SK-N-SH treated with all-trans-retinoic acid at 6 μM for 48 hours (cell line): ENCODE data around the gene SLC25A41.

ENCODE experiments used
- ATAC-seq: fragments of 200-7000 bp; cut with Tn5 transposase; 3 replicates; pipeline ENCODE4 v1.9.1; 2020; ENCODE audit warnings: mild to moderate bottlenecking, moderate library complexity
- ARNTL ChIP-seq: fragments of 450-650 bp; formaldehyde crosslinking; IDR thresholded peaks from 2 replicates; pipeline ENCODE4 v1.5.0; 2020; ENCODE audit warnings: low read depth, mild to moderate bottlenecking, moderate library complexity, borderline replicate concordance
- BACH2 ChIP-seq: fragments of 250-450 bp; sonication (Bioruptor Pico); IDR thresholded peaks from 2 replicates; pipeline ENCODE4 v1.9.0; 2021; ENCODE audit warnings: mild to moderate bottlenecking, borderline replicate concordance
- CSDC2 ChIP-seq: fragments of 250-450 bp; sonication (Bioruptor Pico); IDR thresholded peaks from 2 replicates; pipeline ENCODE4 v1.5.0; 2020; ENCODE audit warnings: mild to moderate bottlenecking, moderate library complexity
- ESRRG ChIP-seq: fragments of 250-450 bp; sonication (Bioruptor Pico); IDR thresholded peaks from 2 replicates; pipeline ENCODE4 v1.6.1; 2021; ENCODE audit warnings: mild to moderate bottlenecking
- GLIS3 ChIP-seq: fragments of 250-450 bp; sonication (Bioruptor Pico); IDR thresholded peaks from 2 replicates; pipeline ENCODE4 v1.5.0; 2020; ENCODE audit warnings: mild to moderate bottlenecking, moderate library complexity
- ISL1 ChIP-seq: fragments of 250-450 bp; sonication (Bioruptor Pico); IDR thresholded peaks from 2 replicates; pipeline ENCODE4 v2.1.2; 2022; ENCODE audit warnings: mild to moderate bottlenecking, moderate library complexity
- OSR1 ChIP-seq: fragments of 250-450 bp; sonication (Bioruptor Pico); IDR thresholded peaks from 2 replicates; pipeline ENCODE4 v1.8.0; 2022; ENCODE audit warnings: moderate library complexity, mild to moderate bottlenecking, inconsistent platforms
- PPARA ChIP-seq: fragments of 250-450 bp; sonication (Bioruptor Pico); IDR thresholded peaks from 2 replicates; pipeline ENCODE4 v1.5.0; 2020; ENCODE audit warnings: mild to moderate bottlenecking, borderline replicate concordance
- RARB ChIP-seq: fragments of 250-450 bp; sonication (Bioruptor Pico); IDR thresholded peaks from 2 replicates; pipeline ENCODE4 v1.8.0; 2021; ENCODE audit warnings: mild to moderate bottlenecking, moderate library complexity
- SNAI2 ChIP-seq: fragments of 250-450 bp; sonication (Bioruptor Pico); IDR thresholded peaks from 2 replicates; pipeline ENCODE4 v1.5.0; 2020; ENCODE audit warnings: mild to moderate bottlenecking, moderate library complexity
- TCF4 ChIP-seq: fragments of 250-450 bp; sonication (Bioruptor Pico); IDR thresholded peaks from 2 replicates; pipeline ENCODE4 v1.8.0; 2021; ENCODE audit warnings: mild to moderate bottlenecking, moderate library complexity, borderline replicate concordance
- TOX ChIP-seq: fragments of 250-450 bp; sonication (Bioruptor Pico); IDR thresholded peaks from 2 replicates; pipeline ENCODE4 v1.8.0; 2021; ENCODE audit warnings: mild to moderate bottlenecking, moderate library complexity, borderline replicate concordance
- ZFP30 ChIP-seq: fragments of 450-650 bp; formaldehyde crosslinking; IDR thresholded peaks from 2 replicates; pipeline ENCODE4 v1.5.0; 2022; ENCODE audit warnings: mild to moderate bottlenecking, moderate library complexity
- ZNF70 ChIP-seq: fragments of 450-650 bp; formaldehyde crosslinking; IDR thresholded peaks from 2 replicates; pipeline ENCODE4 v1.5.0; 2020; ENCODE audit warnings: mild to moderate bottlenecking, moderate library complexity
- ZNF8 ChIP-seq: fragments of 450-650 bp; formaldehyde crosslinking; IDR thresholded peaks from 2 replicates; pipeline ENCODE4 v1.5.0; 2020; ENCODE audit warnings: mild to moderate bottlenecking, moderate library complexity
- TF ChIP-seq, protein P1 (sequence below): fragments of 250-450 bp; sonication (Bioruptor Pico); IDR thresholded peaks from 2 replicates; pipeline ENCODE4 v1.8.0; 2021; ENCODE audit warnings: low read depth, mild to moderate bottlenecking, moderate library complexity, borderline replicate concordance
- TF ChIP-seq, protein P2 (sequence below): fragments of 250-450 bp; sonication (Bioruptor Pico); IDR thresholded peaks from 2 replicates; pipeline ENCODE4 v1.5.1; 2021; ENCODE audit warnings: mild to moderate bottlenecking, moderate library complexity
- TF ChIP-seq, protein P3 (sequence below): fragments of 250-450 bp; sonication (Bioruptor Pico); IDR thresholded peaks from 2 replicates; pipeline ENCODE4 v1.5.1; 2020; ENCODE audit warnings: low read depth, mild to moderate bottlenecking, moderate library complexity
- TF ChIP-seq, protein P4 (sequence below): fragments of 250-450 bp; sonication (Bioruptor Pico); IDR thresholded peaks from 2 replicates; pipeline ENCODE4 v1.5.0; 2020; ENCODE audit warnings: mild to moderate bottlenecking, moderate library complexity
- TF ChIP-seq, protein P5 (sequence below): fragments of 250-450 bp; sonication (Bioruptor Pico); IDR thresholded peaks from 2 replicates; pipeline ENCODE4 v1.8.0; 2020; ENCODE audit warnings: mild to moderate bottlenecking, moderate library complexity, borderline replicate concordance

Gene SLC25A41

DNA sequence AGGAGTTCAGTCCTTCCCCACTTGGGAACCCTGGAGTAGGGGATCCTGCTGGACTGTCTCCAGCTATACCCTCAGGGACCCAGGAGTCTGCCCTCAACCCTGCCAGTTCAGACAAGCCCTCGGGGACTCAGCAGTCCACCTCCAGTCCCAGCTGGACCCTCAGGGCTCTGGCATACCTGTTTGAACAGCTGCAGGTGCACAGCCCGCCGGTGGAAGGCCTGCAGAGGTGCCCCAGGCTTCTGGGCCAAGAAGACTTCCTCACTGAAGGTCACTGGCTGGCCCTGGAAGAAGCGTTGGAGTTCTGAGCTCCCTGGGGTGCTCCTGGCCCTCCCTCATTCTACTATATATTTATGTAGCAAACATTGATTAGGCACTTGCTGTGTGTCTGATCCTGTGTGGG is 39.1 kb upstream of the SLC25A41 start:
- no peak for ATAC-seq

DNA sequence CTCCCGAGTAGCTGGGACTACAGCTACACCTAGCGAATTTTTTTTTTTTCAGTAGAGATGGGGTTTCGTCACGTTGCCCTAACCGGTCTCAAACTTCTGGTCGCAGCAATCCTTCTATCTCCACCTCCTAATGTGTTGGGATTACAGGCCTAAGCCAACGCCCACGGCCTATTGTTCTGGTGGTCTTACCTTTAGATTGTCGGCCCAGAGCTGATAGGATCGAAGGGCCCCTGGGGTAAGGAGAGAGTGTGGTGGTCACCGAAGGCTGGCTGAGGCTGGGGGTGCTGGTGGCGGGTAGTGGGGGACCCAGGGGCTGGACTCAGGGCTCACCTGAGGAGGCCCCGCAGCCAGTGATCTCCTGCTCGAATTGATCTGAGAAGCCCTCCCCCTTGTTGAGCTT is 37.5 kb upstream of the SLC25A41 start:
- ATAC-seq, result no peak
- TF ChIP-seq, protein P1, sequence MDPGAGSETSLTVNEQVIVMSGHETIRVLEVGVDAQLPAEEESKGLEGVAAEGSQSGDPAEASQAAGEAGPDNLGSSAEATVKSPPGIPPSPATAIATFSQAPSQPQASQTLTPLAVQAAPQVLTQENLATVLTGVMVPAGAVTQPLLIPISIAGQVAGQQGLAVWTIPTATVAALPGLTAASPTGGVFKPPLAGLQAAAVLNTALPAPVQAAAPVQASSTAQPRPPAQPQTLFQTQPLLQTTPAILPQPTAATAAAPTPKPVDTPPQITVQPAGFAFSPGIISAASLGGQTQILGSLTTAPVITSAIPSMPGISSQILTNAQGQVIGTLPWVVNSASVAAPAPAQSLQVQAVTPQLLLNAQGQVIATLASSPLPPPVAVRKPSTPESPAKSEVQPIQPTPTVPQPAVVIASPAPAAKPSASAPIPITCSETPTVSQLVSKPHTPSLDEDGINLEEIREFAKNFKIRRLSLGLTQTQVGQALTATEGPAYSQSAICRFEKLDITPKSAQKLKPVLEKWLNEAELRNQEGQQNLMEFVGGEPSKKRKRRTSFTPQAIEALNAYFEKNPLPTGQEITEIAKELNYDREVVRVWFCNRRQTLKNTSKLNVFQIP (CRISPR knock-in tag), result no peak
- TF ChIP-seq, protein P2, sequence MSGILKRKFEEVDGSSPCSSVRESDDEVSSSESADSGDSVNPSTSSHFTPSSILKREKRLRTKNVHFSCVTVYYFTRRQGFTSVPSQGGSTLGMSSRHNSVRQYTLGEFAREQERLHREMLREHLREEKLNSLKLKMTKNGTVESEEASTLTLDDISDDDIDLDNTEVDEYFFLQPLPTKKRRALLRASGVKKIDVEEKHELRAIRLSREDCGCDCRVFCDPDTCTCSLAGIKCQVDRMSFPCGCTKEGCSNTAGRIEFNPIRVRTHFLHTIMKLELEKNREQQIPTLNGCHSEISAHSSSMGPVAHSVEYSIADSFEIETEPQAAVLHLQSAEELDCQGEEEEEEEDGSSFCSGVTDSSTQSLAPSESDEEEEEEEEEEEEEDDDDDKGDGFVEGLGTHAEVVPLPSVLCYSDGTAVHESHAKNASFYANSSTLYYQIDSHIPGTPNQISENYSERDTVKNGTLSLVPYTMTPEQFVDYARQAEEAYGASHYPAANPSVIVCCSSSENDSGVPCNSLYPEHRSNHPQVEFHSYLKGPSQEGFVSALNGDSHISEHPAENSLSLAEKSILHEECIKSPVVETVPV, result no peak
- TF ChIP-seq PPARA (CRISPR knock-in tag), result no peak
- TF ChIP-seq, all 23 proteins: peak for 0

More for the DNA sequence above, 39.1 kb upstream of the SLC25A41 start:
- TF ChIP-seq TCF4 (CRISPR knock-in tag) (no peak), TOX (CRISPR knock-in tag) (no peak), ZNF8 (CRISPR knock-in tag) (no peak)
- TF ChIP-seq, protein P1 (CRISPR knock-in tag), result no peak

DNA sequence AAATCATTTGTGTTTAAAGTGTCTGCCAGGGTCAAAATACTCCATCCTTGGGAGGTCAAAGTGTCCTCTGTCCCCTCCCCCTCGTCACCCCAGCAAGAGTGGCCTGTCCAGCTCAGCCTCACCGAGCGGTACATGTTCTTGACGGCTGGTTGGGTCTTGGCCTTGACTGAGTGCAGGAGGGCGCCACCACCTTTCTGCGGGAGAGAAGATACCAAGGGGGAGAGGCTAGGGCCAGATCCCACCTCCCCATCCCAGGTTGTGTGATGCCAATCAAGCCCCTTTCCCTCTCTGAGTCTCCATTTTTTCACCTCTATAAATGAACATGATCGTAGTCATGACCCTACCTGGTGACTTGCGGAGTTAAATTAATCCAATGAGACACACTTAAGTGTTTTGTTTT is 36.6 kb upstream of the SLC25A41 start:
- no peak for TF ChIP-seq BACH2 (CRISPR knock-in tag)
- TF ChIP-seq ARNTL (CRISPR knock-in tag), result no peak
- no peak for TF ChIP-seq ZNF8 (CRISPR knock-in tag)
- no peak for TF ChIP-seq ZFP30 (CRISPR knock-in tag)
- TF ChIP-seq CSDC2 (CRISPR knock-in tag), result no peak
- no peak for TF ChIP-seq ISL1 (CRISPR knock-in tag)
- no peak for TF ChIP-seq OSR1 (CRISPR knock-in tag)
- TF ChIP-seq TCF4 (CRISPR knock-in tag), result no peak
- no peak for TF ChIP-seq ZNF70
- TF ChIP-seq PPARA (CRISPR knock-in tag), result no peak
- TF ChIP-seq ESRRG, result no peak
- TF ChIP-seq, protein P3, sequence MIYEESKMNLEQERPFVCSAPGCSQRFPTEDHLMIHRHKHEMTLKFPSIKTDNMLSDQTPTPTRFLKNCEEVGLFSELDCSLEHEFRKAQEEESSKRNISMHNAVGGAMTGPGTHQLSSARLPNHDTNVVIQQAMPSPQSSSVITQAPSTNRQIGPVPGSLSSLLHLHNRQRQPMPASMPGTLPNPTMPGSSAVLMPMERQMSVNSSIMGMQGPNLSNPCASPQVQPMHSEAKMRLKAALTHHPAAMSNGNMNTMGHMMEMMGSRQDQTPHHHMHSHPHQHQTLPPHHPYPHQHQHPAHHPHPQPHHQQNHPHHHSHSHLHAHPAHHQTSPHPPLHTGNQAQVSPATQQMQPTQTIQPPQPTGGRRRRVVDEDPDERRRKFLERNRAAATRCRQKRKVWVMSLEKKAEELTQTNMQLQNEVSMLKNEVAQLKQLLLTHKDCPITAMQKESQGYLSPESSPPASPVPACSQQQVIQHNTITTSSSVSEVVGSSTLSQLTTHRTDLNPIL (CRISPR knock-in tag), result no peak
- no peak for TF ChIP-seq SNAI2
- ATAC-seq, result no peak

DNA sequence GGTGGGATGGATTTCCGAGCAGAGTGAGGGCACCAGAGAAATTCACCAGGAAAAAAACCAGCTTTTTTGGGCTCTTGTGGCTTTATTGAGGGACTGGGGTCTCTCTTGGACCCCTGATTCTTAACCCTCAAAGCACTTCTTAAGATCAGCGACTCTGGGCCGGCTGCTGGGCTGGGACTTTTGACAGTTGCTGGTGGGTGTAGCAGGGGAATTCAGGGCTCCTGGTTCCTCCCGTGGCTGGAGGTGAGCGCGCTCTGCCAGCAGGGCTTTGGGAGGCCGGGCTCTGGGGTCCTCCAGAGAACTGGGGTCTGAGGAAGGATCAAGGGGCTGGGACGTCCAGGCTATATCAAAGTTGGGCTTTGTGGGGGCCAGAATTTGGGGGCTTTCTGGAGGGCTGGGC is 33.8 kb upstream of the SLC25A41 start:
- no peak for ATAC-seq
- TF ChIP-seq RARB (CRISPR knock-in tag) (no peak), CSDC2 (CRISPR knock-in tag) (no peak), TOX (CRISPR knock-in tag) (no peak), GLIS3 (no peak), SNAI2 (no peak)
- TF ChIP-seq, protein P4, sequence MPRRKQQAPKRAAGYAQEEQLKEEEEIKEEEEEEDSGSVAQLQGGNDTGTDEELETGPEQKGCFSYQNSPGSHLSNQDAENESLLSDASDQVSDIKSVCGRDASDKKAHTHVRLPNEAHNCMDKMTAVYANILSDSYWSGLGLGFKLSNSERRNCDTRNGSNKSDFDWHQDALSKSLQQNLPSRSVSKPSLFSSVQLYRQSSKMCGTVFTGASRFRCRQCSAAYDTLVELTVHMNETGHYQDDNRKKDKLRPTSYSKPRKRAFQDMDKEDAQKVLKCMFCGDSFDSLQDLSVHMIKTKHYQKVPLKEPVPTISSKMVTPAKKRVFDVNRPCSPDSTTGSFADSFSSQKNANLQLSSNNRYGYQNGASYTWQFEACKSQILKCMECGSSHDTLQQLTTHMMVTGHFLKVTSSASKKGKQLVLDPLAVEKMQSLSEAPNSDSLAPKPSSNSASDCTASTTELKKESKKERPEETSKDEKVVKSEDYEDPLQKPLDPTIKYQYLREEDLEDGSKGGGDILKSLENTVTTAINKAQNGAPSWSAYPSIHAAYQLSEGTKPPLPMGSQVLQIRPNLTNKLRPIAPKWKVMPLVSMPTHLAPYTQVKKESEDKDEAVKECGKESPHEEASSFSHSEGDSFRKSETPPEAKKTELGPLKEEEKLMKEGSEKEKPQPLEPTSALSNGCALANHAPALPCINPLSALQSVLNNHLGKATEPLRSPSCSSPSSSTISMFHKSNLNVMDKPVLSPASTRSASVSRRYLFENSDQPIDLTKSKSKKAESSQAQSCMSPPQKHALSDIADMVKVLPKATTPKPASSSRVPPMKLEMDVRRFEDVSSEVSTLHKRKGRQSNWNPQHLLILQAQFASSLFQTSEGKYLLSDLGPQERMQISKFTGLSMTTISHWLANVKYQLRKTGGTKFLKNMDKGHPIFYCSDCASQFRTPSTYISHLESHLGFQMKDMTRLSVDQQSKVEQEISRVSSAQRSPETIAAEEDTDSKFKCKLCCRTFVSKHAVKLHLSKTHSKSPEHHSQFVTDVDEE (CRISPR knock-in tag), result no peak
- TF ChIP-seq, protein P1 (CRISPR knock-in tag), result no peak
- TF ChIP-seq, protein P2, result no peak
- TF ChIP-seq, protein P5, sequence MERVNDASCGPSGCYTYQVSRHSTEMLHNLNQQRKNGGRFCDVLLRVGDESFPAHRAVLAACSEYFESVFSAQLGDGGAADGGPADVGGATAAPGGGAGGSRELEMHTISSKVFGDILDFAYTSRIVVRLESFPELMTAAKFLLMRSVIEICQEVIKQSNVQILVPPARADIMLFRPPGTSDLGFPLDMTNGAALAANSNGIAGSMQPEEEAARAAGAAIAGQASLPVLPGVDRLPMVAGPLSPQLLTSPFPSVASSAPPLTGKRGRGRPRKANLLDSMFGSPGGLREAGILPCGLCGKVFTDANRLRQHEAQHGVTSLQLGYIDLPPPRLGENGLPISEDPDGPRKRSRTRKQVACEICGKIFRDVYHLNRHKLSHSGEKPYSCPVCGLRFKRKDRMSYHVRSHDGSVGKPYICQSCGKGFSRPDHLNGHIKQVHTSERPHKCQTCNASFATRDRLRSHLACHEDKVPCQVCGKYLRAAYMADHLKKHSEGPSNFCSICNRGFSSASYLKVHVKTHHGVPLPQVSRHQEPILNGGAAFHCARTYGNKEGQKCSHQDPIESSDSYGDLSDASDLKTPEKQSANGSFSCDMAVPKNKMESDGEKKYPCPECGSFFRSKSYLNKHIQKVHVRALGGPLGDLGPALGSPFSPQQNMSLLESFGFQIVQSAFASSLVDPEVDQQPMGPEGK (CRISPR knock-in tag), result no peak
